NCI-H446 (cell line): ENCODE results near the gene CD80.
"Not testable (repeated sequence)": the region's sequence is repeated elsewhere in the genome, so short reads cannot be mapped to it uniquely, and the experiment has no call there.

Experiments used
- DNase-seq, 2 experiments: peaks; one replicate each; lab custom pipeline; 2025; lab: John Stamatoyannopoulos, UW

CD80 gene

GRCh38 chr3:119559441-119559963, at the start of gene CD80:
Gene CD80 (minus strand): TSS chr3:119559614. CDS start chr3:119557728, 1,886 bp downstream.
- peak in 1 of 2 experiments; percentile 38 for DNase-seq

- no peak for DNase-seq
Measured at GRCh38 chr3:119608405-119609000, 49.1 kb upstream of the CD80 start.

- no peak for DNase-seq
Measured at GRCh38 chr3:119604878-119605277, 45.5 kb upstream of the CD80 start.

GRCh38 chr3:119602676-119603075, 43.3 kb upstream of the CD80 start:
- DNase-seq, result no peak

- no peak for DNase-seq
Measured at GRCh38 chr3:119601154-119601553, 41.7 kb upstream of the CD80 start.

GRCh38 chr3:119600732-119601131, 41.3 kb upstream of the CD80 start:
- peak in 1 of 2 experiments; percentile 11 for DNase-seq

GRCh38 chr3:119599558-119600174, 40.3 kb upstream of the CD80 start:
- no peak for DNase-seq

GRCh38 chr3:119598410-119599098, 39.1 kb upstream of the CD80 start:
- DNase-seq, result no peak

GRCh38 chr3:119597548-119598288, 38.3 kb upstream of the CD80 start, which contains the start of gene PLA1A:
Gene PLA1A (plus strand): TSS chr3:119597885. CDS start chr3:119597914, 29 bp downstream.
- no peak for DNase-seq

GRCh38 chr3:119596398-119596797, 37.0 kb upstream of the CD80 start:
- DNase-seq, result no peak

- peak in 1 of 2 experiments; percentile 31 for DNase-seq
Measured at GRCh38 chr3:119595639-119596334, 36.4 kb upstream of the CD80 start.

- not testable (repeated sequence) for DNase-seq
Measured at GRCh38 chr3:119594929-119595328, 35.5 kb upstream of the CD80 start.

- DNase-seq, result no peak
Measured at GRCh38 chr3:119594066-119594465, 34.7 kb upstream of the CD80 start.

GRCh38 chr3:119592861-119593260, 33.4 kb upstream of the CD80 start:
- DNase-seq, result no peak

- no peak for DNase-seq
Measured at GRCh38 chr3:119590706-119591105, 31.3 kb upstream of the CD80 start.

GRCh38 chr3:119589102-119589773, 29.8 kb upstream of the CD80 start:
- DNase-seq, result no peak

- no peak for DNase-seq
Measured at GRCh38 chr3:119588112-119588511, 28.7 kb upstream of the CD80 start.

- no peak for DNase-seq
Measured at GRCh38 chr3:119586733-119587172, 27.3 kb upstream of the CD80 start.

- no peak for DNase-seq
Measured at GRCh38 chr3:119585856-119586570, 26.6 kb upstream of the CD80 start.

GRCh38 chr3:119585208-119585607, 25.8 kb upstream of the CD80 start:
- no peak for DNase-seq
